NCI-H524 treated with DMSO at 0.1 percent for 48 hours (cell line): ENCODE data around the gene HORMAD2.

Experiments
- DNase-seq: peaks from one replicate; lab custom pipeline; 2025; lab: John Stamatoyannopoulos, UW

Gene HORMAD2

DNA sequence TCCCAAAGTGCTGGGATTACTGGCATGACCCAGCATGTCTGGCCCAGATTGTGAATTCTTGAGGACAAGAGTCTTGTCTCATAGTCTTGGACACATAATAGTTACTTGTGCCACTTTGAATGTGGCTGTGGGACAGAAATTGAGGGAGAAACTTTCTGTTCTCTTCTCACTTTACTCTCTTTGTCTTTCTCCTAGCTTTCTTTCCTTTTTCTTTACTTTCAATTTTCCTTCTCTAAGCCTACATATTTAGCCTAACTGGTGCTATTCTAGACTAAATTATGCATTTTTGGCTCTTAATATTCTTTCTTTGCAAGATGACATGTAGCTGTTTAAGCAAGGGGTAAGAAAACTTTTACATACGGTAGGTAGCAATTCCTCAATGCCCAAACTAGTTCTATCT, 33.2 kb downstream of the HORMAD2 start:
- DNase-seq, result no peak

GRCh38 chr22:30114361-30114760, 34.1 kb downstream of the HORMAD2 start:
- DNase-seq, result no peak

- no peak for DNase-seq
Observed at GRCh38 chr22:30115705-30116104, 35.4 kb downstream of the HORMAD2 start.

- no peak for DNase-seq
Observed at GRCh38 chr22:30116362-30117117, 36.3 kb downstream of the HORMAD2 start.

DNA sequence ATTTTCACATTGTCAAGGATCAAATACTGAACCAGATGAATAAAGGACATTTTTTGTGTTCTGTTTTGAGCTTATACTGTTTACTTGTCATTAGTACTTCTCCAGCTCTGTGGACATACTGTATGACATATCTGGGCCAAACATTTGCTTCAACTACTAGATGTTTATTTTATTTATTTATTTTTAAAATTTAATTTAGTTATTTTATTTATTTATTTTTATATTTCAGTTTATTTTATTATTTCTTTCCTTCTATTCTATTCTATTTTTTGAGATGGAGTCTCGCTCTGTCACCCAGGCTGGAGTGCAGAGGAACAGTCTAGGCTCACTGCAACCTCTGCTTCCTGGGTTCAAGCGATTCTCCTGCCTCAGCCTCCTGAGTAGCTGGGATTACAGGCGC, 37.0 kb downstream of the HORMAD2 start:
- DNase-seq, result no peak

GRCh38 chr22:30118291-30118690, 38.0 kb downstream of the HORMAD2 start:
- DNase-seq, result no peak

DNA sequence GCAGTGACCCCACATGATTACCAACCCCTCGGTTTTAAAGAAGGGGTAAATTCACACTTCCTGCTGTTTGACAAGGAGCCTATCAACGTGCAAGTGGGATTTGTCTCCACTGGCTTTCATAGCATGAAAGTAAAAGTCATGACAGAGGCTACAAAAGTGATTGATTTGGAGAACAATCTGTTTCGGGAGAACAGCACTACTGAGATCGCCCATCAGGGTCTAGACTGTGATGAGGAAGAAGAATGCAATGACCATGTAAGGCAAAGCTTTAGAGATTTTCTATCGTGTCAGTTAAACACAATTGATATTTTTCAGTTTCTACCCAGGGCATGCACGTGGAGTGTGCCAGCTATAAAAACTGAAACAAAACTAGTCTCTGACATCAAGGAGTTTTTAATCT, 41.7 kb downstream of the HORMAD2 start:
- no peak for DNase-seq

DNA sequence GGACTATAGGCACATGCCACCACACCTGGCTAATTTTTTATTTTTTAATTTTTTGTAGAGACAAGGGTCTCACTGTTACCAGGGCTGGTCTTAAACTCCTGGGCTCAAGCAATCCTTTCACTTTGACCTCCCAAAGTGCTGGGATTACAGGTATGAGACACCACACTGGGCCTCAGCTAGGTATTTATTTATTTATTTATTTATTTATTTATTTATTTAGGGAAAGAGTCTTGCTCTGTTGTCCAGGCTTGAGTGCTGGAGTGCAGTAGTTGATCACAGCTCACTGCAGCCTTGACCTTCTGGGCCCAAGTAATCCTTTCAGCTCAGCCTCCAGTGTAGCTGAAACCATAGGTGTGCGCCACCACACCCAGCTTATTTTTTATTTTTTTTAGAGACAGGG, 43.2 kb downstream of the HORMAD2 start:
- no peak for DNase-seq

- no peak for DNase-seq
Observed at GRCh38 chr22:30127749-30128166, 47.5 kb downstream of the HORMAD2 start.

- no peak for DNase-seq
Observed at GRCh38 chr22:30128511-30128910, 48.2 kb downstream of the HORMAD2 start.

GRCh38 chr22:30129636-30130035, 49.4 kb downstream of the HORMAD2 start:
- no peak for DNase-seq

GRCh38 chr22:30132290-30132996, 52.2 kb downstream of the HORMAD2 start:
- DNase-seq, result no peak

- DNase-seq, result no peak
Observed at GRCh38 chr22:30140414-30140813, 60.1 kb downstream of the HORMAD2 start.

GRCh38 chr22:30143265-30143664, 63.0 kb downstream of the HORMAD2 start:
- no peak for DNase-seq

GRCh38 chr22:30144391-30144790, 64.1 kb downstream of the HORMAD2 start:
- no peak for DNase-seq

- DNase-seq, result no peak
Observed at GRCh38 chr22:30150212-30150611, 69.9 kb downstream of the HORMAD2 start.

DNA sequence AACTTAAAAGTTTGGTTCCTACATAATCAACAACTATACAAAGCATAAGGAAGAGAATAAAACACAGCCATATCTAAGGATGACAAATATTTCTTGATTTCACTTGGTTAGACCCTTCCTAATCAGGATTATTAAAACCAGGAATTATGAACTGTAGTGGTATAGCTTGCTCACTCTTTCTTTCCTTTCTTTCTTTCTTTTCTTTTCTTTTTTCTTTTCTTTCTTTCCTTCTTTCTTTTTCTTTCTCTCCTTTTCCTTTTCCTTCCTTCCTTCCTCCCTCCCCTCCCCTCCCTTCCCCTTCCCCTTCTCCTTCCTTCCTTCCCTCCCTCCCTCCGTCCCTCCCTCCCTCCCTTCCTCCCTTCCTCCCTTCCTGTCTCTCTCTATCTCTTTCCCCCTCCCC, 78.0 kb downstream of the HORMAD2 start:
- no peak for DNase-seq

DNA sequence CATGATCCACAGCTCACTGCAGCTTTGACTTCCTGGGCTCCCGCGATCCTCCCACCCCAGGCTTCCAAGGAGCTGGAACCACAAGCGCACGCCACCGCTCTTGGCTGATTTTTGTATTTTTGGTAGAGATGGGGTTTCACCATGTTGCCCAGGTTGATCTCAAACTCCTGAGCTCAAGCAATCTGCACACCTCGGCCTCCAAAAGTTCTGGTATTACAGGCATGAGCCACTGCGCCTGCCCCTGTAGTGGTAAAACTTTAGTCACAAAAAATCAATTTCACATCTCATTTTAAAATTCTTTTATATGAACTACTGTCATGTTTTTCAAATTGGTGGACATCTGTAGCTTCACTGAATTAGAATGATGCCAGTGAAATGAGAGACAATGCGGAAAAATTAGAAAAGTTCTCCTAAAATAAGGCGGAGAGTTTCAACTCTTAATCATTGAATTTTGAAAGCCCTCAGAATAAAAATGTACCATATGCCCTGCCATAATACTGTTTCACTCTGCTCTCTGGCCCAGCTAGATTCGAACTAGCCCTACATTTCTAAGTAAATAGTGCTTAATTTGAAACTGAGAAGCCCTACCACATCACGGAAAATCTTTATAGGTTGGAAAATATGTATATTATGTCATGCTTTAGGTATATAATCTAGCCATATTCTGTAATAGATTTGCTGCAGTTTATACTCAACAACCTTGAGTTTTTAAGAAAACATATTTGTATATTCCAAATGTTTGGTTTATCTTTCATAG, 78.7 kb downstream of the HORMAD2 start:
- DNase-seq, result no peak

- DNase-seq, result no peak
Observed at GRCh38 chr22:30159561-30160353, 79.5 kb downstream of the HORMAD2 start.

DNA sequence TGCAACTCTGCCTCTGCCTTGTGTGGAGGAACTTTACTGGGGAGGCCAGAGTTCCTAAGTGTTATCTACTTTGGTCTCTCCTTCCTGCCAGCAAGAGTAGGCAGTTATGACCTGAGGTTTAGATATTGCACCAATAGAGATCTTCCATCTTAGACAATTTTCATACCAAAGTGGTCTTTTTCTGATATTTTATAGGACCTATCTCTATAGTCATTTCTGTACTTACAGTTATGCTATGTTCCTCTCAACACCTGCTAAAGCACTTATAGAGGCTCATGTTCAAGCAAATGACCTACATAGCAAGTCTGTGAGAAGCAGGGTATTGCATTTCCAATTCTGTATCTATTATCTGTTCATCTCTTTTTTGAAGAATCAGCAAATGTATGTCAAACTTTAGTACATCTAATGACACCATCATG, 80.8 kb downstream of the HORMAD2 start:
- DNase-seq, result no peak

- DNase-seq, result no peak
Observed at GRCh38 chr22:30167296-30167695, 87.0 kb downstream of the HORMAD2 start.

- no peak for DNase-seq
Observed at GRCh38 chr22:30167734-30168133, 87.5 kb downstream of the HORMAD2 start.
